Measurements from ENCODE around the gene CST7.
"Not testable (repeated sequence)": the region's sequence is repeated elsewhere in the genome, so short reads cannot be mapped to it uniquely, and the experiment has no call there.

Gene CST7

GRCh38 chr20:24929867-24930723, 19.0 kb upstream of the CST7 start:
- DNase-seq = not testable (repeated sequence)

GRCh38 chr20:24930724-24931688, 18.1 kb upstream of the CST7 start:
- DNase-seq = not testable (repeated sequence)

GRCh38 chr20:24931893-24932292, 17.2 kb upstream of the CST7 start:
- not testable (repeated sequence) for DNase-seq

GRCh38 chr20:24933266-24933908, 15.7 kb upstream of the CST7 start:
- no peak for DNase-seq

- no peak for DNase-seq
Measured at GRCh38 chr20:24934101-24934661, 14.9 kb upstream of the CST7 start.

GRCh38 chr20:24934716-24935115, 14.4 kb upstream of the CST7 start:
- DNase-seq = no peak

- no peak for DNase-seq
Measured at GRCh38 chr20:24935140-24935539, 13.9 kb upstream of the CST7 start.

GRCh38 chr20:24935766-24936525, 13.1 kb upstream of the CST7 start:
- DNase-seq = no peak

- no peak for DNase-seq
Measured at GRCh38 chr20:24936526-24937407, 12.3 kb upstream of the CST7 start.

GRCh38 chr20:24937579-24937978, 11.5 kb upstream of the CST7 start:
- DNase-seq = no peak

- DNase-seq = no peak
Measured at GRCh38 chr20:24938498-24938897, 10.6 kb upstream of the CST7 start.

GRCh38 chr20:24939036-24939435, 10.0 kb upstream of the CST7 start:
- DNase-seq = no peak

GRCh38 chr20:24942679-24943078, 6.4 kb upstream of the CST7 start:
- DNase-seq = no peak

GRCh38 chr20:24943196-24943595, 5.9 kb upstream of the CST7 start:
- DNase-seq = no peak

GRCh38 chr20:24943731-24944130, 5.3 kb upstream of the CST7 start:
- no peak for DNase-seq

GRCh38 chr20:24946376-24946775, 2.7 kb upstream of the CST7 start:
- DNase-seq = not testable (repeated sequence)

- not testable (repeated sequence) for DNase-seq
Measured at GRCh38 chr20:24948396-24948938, 602 bp upstream of the CST7 start.

- no peak for DNase-seq
Measured at GRCh38 chr20:24949756-24950127, 673 bp downstream of the CST7 start.

GRCh38 chr20:24950128-24950835, 1.2 kb downstream of the CST7 start:
- DNase-seq = no peak

Data from NCI-H1436 (cell line).